Islet precursor cell (in vitro differentiated cells): ENCODE measurements around the gene INPP1.

Source experiments
- DNase-seq: peaks from one replicate; pipeline ENCODE4 v3.0.0-alpha.2; 2018

The INPP1 gene

DNA sequence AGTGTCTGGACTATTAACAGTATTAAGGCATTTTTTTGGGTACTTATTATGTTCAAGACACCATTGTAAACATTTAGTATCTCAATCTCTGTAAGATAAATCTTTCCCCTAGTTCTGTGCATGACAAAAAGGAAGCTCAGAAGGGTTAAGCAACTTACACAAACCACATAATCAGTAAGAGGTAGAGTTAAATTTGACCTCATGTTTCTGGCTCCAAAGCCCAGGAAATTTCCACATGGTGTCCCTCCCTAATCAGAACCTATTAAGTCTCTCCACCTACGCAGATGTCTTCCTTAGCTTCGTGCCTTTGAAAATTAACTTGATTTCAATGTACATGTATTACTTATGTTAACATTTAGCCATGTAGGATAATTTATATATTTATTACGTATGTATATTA lies 66.8 kb downstream of the INPP1 start:
- DNase-seq: no peak

GRCh38 chr2:190412966-190413365 lies 69.6 kb downstream of the INPP1 start:
- no peak for DNase-seq

GRCh38 chr2:190413421-190413820 lies 70.0 kb downstream of the INPP1 start:
- DNase-seq: no peak

DNA sequence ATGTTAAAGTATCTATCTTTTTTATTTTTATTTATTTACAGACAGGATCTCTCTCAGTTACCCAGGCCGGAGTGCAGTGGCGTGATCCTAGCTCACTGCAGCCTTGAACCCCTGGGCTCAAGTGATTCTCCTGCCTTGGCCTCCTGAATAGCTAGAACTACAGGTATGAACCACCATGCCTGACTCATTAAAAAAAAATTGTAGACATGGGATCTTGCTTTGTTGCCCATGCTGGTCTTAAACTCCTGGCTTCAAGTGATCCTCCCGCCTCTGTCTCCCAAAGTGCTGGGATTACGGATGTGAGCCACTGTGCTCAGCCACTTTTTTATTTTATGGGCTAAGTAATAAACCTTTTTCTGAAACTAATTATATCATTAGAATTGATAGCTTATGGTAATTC lies 71.9 kb downstream of the INPP1 start:
- no peak for DNase-seq

- DNase-seq: no peak
Observed at GRCh38 chr2:190415794-190416775, 72.7 kb downstream of the INPP1 start.

GRCh38 chr2:190417045-190417842 lies 73.9 kb downstream of the INPP1 start:
- DNase-seq: no peak

- DNase-seq: peak; percentile 63
Observed at GRCh38 chr2:190418727-190419126, 75.3 kb downstream of the INPP1 start.

DNA sequence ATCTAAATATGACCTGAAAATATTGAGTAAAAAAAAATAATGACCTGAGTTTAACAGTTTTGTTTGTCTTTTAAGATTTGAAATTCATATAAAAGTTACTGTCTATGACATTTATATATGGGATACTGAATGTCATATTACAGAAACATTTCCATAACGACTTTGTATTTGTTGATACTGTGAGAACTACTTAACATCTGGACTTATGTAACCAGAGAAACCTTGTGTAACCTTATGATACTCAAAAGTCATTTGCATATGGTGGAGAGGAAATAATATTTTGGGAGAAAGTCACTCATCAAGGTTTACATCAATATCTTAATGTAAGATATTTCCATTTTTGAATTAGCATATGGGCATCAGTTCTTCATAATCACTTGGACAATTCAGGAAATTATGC lies 77.4 kb downstream of the INPP1 start:
- no peak for DNase-seq
